Posterior cingulate gyrus (tissue), 11 donors: ENCODE measurements around the gene MEF2B.
"Not testable (repeated sequence)": the region's sequence is repeated elsewhere in the genome, so short reads cannot be mapped to it uniquely, and the experiment has no call there.

ENCODE experiments used
- DNase-seq, 10 donors: peaks; one replicate each; pipeline versions ENCODE4 v3.0.0 to v3.0.0-alpha.2; 2020 to 2021; ENCODE audit warnings: mixed read lengths in 3 of 10
- intact Hi-C: fragments of 100-400 bp; cut with DNase I; formaldehyde crosslinking; loops from one replicate; pipeline ENCODE4 v1.15.1; 2023

MEF2B gene

GRCh38 chr19:19201697-19202630 lies 31.9 kb upstream of the MEF2B start:
- DNase-seq, result no peak
- intact Hi-C loops, result loop anchor here (5.0 kb wide), 1 partner anchor 120 kb away; the partner anchor contains the start of genes MAU2 and SUGP1

DNA sequence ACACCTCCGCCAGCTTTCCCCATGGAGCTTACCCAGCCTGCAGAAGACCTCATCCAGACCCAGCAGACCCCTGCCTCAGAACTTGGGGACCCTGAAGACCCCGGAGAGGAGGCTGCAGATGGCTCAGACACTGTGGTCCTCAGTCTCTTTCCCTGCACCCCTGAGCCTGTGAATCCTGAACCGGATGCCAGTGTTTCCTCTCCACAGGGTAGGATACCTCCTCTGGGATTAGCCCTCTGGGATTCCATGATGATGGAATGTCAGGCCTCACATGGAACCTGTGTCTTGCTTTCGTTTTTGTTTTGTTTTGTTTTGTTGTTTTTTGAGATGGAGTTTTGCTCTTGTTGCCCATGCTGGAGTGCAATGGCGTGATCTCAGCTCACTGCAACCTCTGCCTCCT lies 23.9 kb upstream of the MEF2B start:
- no peak for DNase-seq
- intact Hi-C loops, result no loop called here

DNA sequence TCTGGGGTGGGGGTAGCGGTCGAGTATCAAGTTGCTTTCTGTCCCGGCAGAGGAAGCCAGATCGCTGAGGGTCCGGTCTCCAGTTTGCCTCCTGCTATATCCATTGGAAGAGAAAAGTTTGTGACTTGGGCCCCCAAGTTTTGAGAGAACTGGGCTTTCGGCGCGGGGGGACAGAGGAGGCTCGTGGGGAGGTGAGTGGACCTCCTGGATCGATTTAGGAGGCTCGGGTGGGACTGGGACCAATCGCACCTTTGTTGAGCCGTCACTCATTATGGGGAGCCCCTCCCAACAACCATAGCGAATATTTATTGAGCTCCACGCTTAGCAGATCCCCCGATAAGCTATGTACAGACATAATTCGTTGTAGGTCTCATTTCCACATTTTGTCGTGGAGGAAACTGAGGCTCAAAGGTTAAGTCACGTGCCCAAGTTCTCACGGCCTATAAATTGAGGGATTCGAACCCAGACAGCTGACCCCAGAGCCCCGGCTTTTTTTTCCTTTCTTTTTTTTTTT lies 22.9 kb upstream of the MEF2B start:
- intact Hi-C loops, result loop anchor here (1.0 kb wide), 1 partner anchor 10 kb away; the partner anchor contains the start of gene NR2C2AP
- no peak for DNase-seq

GRCh38 chr19:19192078-19192882 lies 22.2 kb upstream of the MEF2B start, which contains the start of the genes BORCS8 and RFXANK:
TSS of gene BORCS8 (minus strand) at chr19:19192152. CDS start at chr19:19192117, 35 bp downstream.
TSS of gene RFXANK (plus strand) at chr19:19192258. CDS start at chr19:19193947, 1,689 bp downstream.
- peak; percentile 97 to 100 (median 98) for DNase-seq
- intact Hi-C loops, result loop anchor here (1.0 kb wide), 1 partner anchor 11 kb away; the partner anchor contains the start of gene NR2C2AP

DNA sequence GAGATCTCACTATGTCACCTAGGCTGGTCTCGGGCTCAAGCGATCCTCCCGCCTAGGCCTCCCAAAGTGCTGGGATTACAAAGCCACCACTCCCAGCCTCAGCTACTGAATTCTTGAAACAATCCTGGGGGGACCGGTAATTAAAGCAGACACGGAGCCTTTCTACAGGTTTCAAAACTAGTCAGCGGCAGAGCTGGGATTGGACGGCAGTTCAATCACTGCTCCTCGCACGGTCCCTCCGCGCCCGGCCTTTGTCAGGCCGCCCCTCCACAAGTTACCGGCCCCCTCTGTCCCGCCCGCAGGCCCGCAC lies 21.7 kb upstream of the MEF2B start:
- intact Hi-C loops, result loop anchor here (1.0 kb wide), 1 partner anchor 12 kb away; the partner anchor contains the start of gene NR2C2AP
- no peak for DNase-seq

GRCh38 chr19:19186742-19187141 lies 16.7 kb upstream of the MEF2B start:
- intact Hi-C loops, result no loop called here
- no peak for DNase-seq

DNA sequence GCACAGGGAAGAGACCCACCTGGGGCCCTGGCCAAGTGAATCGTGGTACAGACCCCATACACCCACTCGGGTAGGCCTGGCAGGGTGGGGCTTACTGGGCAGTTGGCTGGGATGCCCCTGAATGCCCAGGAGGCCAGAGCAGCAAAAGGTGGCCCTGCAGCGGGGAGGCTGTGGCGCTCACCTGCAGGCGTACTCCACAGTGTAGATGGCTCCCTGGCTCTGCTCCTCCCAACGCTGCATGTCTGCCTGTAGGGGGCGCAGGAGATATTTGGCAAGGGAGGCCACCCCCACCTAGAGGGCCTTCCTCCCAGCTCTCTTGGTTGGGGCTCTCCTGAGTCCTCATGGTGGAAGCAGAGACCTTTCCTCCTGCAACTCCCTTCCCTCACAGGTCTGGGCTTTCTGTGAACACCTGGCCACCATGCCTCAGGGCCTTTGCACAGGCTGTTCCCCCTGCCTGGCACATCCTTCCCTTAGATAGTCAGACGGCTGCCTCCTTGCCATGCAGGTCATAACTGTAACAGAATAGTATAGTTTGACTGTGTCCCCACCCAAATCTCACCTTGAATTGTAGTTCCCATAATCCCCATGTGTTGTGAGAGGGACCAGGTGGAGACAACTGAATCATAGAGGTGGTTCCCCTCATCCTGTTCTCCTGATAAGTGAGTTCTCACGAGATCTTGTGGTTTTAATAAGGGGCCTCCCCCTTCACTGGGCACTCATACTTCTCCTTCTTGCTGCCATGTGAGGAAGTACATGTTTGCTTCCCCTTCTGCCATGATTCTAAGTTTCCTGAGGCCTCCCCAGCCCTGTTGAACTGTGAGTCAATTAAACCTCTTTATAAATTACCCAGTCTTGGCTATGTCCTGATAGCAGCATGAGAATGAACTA lies 16.0 kb upstream of the MEF2B start:
- peak in 4 of 10 donors; percentile 19 to 87 (median 37) for DNase-seq

DNA sequence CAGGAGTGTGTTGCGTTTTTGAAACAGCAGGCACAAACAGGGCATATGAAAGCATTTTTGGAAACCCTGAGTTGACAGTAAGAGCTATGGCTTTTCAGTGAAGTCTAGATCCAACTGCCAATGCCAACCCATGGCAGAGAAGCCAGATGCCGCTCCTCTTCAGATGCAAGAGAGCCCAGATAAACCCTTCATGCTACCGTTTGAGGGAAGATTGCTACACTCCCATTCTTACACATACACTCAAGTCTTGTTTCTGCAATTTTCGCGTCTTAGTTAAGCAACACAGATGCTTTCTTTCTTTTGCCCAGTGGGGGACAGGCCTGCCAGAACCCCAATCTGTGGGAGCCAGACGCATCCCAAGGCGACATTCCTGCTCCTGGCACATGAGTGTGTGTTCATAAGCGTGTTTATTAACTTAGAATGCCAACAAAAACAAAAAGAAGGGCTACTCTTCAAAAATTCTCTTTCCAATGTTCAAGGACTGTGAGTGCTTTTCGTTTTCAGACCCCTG lies 11.5 kb upstream of the MEF2B start:
- intact Hi-C loops, result no loop called here
- DNase-seq, result no peak

More for the DNA sequence above, 16.0 kb upstream of the MEF2B start:
- intact Hi-C loops, result no loop called here

DNA sequence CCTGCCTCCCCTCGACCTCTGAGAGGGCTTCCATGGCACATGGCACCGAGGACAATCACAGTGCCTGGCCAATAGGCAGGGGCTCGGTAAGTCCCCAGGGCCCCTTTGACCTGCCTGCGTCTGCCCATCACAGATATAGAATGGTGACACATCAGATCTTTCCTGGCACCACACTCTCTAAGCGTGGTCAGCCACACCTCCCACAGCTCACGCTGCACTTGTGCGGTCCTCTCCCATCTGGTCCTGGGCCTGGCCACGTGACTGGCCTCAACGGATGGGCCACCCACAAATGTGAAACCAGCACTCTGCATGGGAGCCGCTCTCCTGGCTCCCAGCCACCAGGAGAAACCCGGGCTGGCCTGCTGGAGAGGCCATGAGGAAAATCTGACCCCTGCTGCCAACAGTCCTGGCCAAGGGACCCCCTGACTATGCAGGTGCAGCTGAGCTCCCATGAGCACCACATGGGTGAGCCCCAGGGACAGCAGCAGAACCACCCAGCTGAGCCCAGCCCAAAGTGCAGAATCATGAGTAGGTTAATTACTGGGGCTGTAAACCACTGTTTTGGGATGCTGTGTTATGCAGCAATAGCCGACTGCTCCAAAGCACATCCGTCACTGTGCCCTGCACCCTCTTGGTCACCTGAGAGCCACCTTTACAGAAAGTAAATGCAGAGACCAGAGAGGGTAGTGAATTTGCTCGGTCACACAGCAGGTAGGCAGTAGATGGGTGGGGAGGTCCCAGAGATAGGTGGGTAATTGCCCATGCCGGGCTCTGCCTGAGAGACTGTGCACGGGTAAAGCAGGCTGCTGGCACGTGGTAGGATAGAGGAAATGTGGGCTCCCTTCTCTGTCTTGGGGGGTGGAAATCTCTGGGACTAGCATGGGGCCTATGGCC lies 9.7 kb upstream of the MEF2B start:
- intact Hi-C loops, result no loop called here
- DNase-seq, result no peak

DNA sequence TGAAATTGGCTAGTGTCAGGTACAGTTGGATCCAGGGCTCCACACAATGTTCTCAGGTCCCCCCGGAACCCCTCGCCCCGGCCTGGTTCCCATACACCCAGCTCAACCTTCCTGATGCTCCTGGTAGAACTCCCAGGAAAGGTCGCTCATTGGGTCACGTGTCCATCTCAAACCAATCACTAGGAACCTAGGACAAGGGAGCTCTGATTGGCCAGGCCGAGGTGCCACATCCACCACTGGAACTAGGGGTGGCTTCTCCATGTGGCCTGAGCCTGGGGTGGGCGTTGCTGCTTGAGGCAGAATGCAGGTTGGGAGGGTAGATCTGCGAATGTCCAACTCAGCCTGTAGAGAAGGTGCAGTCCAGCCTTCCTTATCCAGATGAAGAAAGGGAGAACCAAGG lies 6.9 kb upstream of the MEF2B start:
- intact Hi-C loops, result no loop called here
- DNase-seq, result no peak

DNA sequence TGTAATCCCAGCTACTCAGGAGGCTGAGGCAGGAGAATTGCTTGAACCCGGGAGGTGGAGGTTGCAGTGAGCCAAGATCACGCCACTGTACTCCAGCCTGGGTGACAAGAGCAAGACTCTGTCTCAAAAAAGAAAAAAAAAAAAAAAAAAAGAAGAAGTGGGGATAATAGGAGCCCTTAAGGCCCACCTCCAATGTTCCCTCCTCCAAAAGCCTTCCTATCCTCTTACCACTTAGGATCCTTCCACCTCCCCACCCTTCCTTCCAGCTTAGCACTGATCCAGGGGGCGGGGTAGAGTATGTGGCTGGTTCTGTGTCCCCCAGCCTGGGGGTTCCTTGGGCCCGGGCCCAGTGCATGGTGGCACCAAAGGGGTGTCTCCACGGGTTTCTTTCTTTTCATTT lies 3.2 kb upstream of the MEF2B start:
- DNase-seq, intact Hi-C loops: not testable (repeated sequence)

- no peak for DNase-seq
- intact Hi-C loops, result no loop called here
Observed at GRCh38 chr19:19171821-19172532, 1.9 kb upstream of the MEF2B start.

GRCh38 chr19:19170873-19171672 lies 1.0 kb upstream of the MEF2B start:
- intact Hi-C loops, result no loop called here
- DNase-seq, result no peak

DNA sequence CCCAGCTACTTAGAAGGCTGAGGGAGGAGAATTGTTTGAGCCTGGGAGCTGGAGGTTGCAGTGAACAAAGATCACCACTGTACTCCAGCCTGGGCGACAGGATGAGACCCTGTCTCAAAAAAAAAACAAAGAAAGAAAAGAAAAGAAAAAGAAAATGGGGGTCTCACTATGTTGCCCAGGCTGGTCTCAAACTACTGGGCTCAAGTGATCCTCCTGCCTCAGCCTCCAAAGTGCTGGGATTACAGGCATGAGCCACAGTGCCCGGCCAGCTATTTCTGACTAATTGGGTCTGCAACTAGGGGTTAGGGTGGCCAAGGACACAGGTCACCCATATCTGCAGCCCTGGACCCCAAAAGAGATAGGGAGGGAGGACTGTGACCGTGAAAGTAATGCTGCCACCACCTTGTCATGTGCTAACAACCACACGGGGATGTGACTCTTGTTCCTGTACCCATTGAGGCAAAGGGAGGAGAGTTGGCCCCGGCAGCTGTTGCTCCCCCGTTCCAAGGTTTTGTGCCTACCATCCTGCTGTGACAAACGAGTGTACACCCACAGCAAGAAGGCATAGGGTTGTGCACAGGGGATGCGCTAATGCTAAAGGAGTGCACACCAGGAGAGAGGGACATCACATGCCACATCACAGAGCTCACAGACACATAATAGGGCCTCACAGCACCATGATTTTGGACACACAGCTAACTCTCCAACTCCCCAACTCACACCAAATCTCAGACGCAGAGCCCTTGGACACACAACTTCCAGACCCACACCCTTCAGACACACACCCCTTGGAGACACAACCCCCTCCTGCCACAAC lies 619 bp downstream of the MEF2B start:
- no peak for DNase-seq
- intact Hi-C loops, result no loop called here

- no peak for DNase-seq
- intact Hi-C loops, result no loop called here
Observed at GRCh38 chr19:19167612-19168011, 2.5 kb downstream of the MEF2B start.

DNA sequence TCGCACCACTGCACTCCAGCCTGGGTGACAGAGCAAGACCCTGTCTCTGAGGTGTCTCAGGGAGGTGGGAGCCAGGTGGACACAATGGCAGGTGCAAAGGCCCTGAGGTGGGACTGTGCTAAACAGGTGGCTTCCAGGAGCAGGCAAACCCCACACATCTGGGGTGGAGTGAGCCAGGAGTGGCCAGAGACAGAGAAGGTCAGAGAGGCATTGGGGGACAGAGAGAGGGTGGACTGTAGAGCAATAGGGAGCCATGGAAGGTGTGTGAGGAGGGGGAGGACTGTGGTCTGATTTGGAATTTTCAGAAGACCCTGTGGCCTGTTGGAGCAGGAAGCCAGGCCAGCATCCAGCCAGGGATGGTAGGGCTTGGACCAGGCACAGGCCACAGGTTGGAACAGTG lies 4.7 kb downstream of the MEF2B start:
- intact Hi-C loops, result no loop called here
- no peak for DNase-seq
